HCT116 (cell line): ENCODE data around the gene PHLPP2.

Experiments used
- ATF3 ChIP-seq: IDR thresholded peaks from 2 replicates; pipeline ENCODE4 v1.6.1; 2012
- CEBPB ChIP-seq: IDR thresholded peaks from 2 replicates; pipeline ENCODE4 v1.6.1; 2012; ENCODE audit warnings: low read depth
- CTCF ChIP-seq, 3 experiments: fragments of 200-600 bp in 1 of 3; sonication (generic) in 1 of 3; IDR thresholded peaks in 2 of 3; conservative IDR thresholded peaks in 1 of 3; 2 replicates each; pipeline ENCODE4 v1.5.1; 2012 to 2017; ENCODE audit warnings: low read depth in 2 of 3, low read length in 2 of 3, antibody characterized with exemption in 1 of 3, borderline replicate concordance in 1 of 3, control low read depth in 1 of 3, mild to moderate bottlenecking in 1 of 3, mixed read lengths in 1 of 3, mixed run types in 1 of 3, moderate library complexity in 1 of 3; ENCODE audit not compliant: insufficient read depth in 1 of 3
- EGR1 ChIP-seq: IDR thresholded peaks from 2 replicates; pipeline ENCODE4 v1.6.1; 2012; ENCODE audit warnings: low read depth
- EZH2 ChIP-seq: fragments of 200-600 bp; sonication (generic); IDR thresholded peaks from 2 replicates; pipeline ENCODE4 v1.6.1; 2017; ENCODE audit warnings: antibody characterized with exemption, mixed run types
- EZH2phosphoT487 ChIP-seq: fragments of 200-600 bp; IDR thresholded peaks from 2 replicates; pipeline ENCODE4 v1.6.1; 2018; ENCODE audit warnings: antibody characterized with exemption, borderline replicate concordance
- JUND ChIP-seq: IDR thresholded peaks from 2 replicates; pipeline ENCODE4 v1.6.1; 2012
- MAX ChIP-seq: IDR thresholded peaks from 2 replicates; pipeline ENCODE4 v1.6.1; 2012
- POLR2A ChIP-seq: IDR thresholded peaks from 2 replicates; pipeline ENCODE4 v1.7.0; 2011; ENCODE audit warnings: borderline replicate concordance; ENCODE audit not compliant: insufficient read depth, insufficient read length; ENCODE audit errors: extremely low read depth
- POLR2AphosphoS5 ChIP-seq: IDR thresholded peaks from 2 replicates; pipeline ENCODE4 v1.6.1; 2011; ENCODE audit warnings: mild to moderate bottlenecking, low read depth, low read length, moderate library complexity
- SIN3A ChIP-seq: IDR thresholded peaks from 2 replicates; pipeline ENCODE4 v1.6.1; 2012; ENCODE audit warnings: low read depth
- SP1 ChIP-seq: IDR thresholded peaks from 2 replicates; pipeline ENCODE4 v1.6.1; 2012; ENCODE audit warnings: low read depth
- SRF ChIP-seq: IDR thresholded peaks from 2 replicates; pipeline ENCODE4 v1.6.1; 2012; ENCODE audit warnings: low read depth
- TCF7L2 ChIP-seq: IDR thresholded peaks from 2 replicates; pipeline ENCODE4 v1.7.0; 2011; ENCODE audit warnings: borderline replicate concordance, inconsistent platforms; ENCODE audit not compliant: insufficient read depth, insufficient read length; ENCODE audit errors: extremely low read depth

- TF ChIP-seq POLR2A (no peak), EZH2 (no peak), CTCF (IDR thresholded peaks at IDR 0.05 in 2 of 3, conservative IDR thresholded peaks at IDR 0.05 in 1 of 3; ENCODE audit: borderline replicate concordance in 1 of 3, insufficient read depth in 1 of 3, low read depth in 2 of 3, low read length in 2 of 3) (no peak), CEBPB (no peak), SRF (no peak), POLR2AphosphoS5 (no peak), EGR1 (no peak), EZH2phosphoT487 (no peak), SP1 (no peak), TCF7L2 (no peak), ATF3 (no peak), MAX (no peak), JUND (no peak), SIN3A (no peak)
These were observed 26.0 kb downstream of the PHLPP2 start for GRCh38 chr16:71698491-71698890.
